Measurements from ENCODE around the gene PPP2R5E. TPM values are rescaled to one million over a fixed set of nuclear protein-coding genes. Genes with fewer than 3 reads are reported as not detected.

PPP2R5E gene
- total and polyA plus RNA-seq, 2 of the 8 experiments (the other 6 are each of a cell fraction or from before 2014, with no cell fraction given): 6.8 to 64.6 TPM

GRCh38 chr14:63459738-63460137 is 83.4 kb downstream of the PPP2R5E start:
- no peaks in the 10 kb centered on the region for H3K27me3 ChIP-seq (replicated peaks in 1 of 4; ENCODE audit: control insufficient read depth in 3 of 4, extremely low read depth in 1 of 4, insufficient read depth in 3 of 4, low read length in 3 of 4)
- peaks cover 10% of the 10 kb centered on the region for H3K79me1 ChIP-seq (ENCODE audit: low read depth, low read length)
- no peak overlapping the region for H2BK20ac ChIP-seq (ENCODE audit: low read length)
- H3K23ac ChIP-seq (ENCODE audit: insufficient read length): no peak overlapping the region
- no peak for TF ChIP-seq SRF (IDR thresholded peaks at IDR 0.05; ENCODE audit: low read depth, low read length)
- no peak for TF ChIP-seq RBBP5 (IDR thresholded peaks at IDR 0.05; ENCODE audit: borderline replicate concordance, low read depth, low read length)
- TF ChIP-seq YY1 (IDR thresholded peaks at IDR 0.05; ENCODE audit: low read depth, low read length): no peak
- TF ChIP-seq USF2 (IDR thresholded peaks at IDR 0.05; ENCODE audit: low read length): no peak
- no peak for TF ChIP-seq CHD2 (IDR thresholded peaks at IDR 0.05; ENCODE audit: low read length)
- TF ChIP-seq CTBP2 (IDR thresholded peaks at IDR 0.05; ENCODE audit: borderline replicate concordance, insufficient read depth, insufficient read length, low read length): no peak
- TF ChIP-seq POLR2AphosphoS5 (IDR thresholded peaks at IDR 0.05; ENCODE audit: low read depth, low read length): no peak
- TF ChIP-seq RAD21 (IDR thresholded peaks at IDR 0.05 in 1 of 2, conservative IDR thresholded peaks at IDR 0.05 in 1 of 2; ENCODE audit: low read depth in 2 of 2, low read length in 2 of 2): no peak
- H4K91ac ChIP-seq (replicated peaks; ENCODE audit: insufficient read length, low read length): no peak overlapping the region
- no peak overlapping the region for H3K18ac ChIP-seq (ENCODE audit: extremely low read depth, low read length)
- peaks cover 0 to 71% of the 10 kb centered on the region in 2 experiments; a peak in 3 of 4 replicates for H3K79me2 ChIP-seq (ENCODE audit: control insufficient read depth in 1 of 2, insufficient read depth in 2 of 2, low read length in 2 of 2)
- no peak overlapping the region for H4K5ac ChIP-seq (ENCODE audit: insufficient read length, low read depth, low read length)
- H3K27ac ChIP-seq (ENCODE audit: low read depth, low read length): no peak overlapping the region
- no peak overlapping the region for H2BK12ac ChIP-seq (ENCODE audit: low read depth, low read length)
- H3K56ac ChIP-seq (replicated peaks; ENCODE audit: insufficient read length, low read depth, low read length): peak overlapping the region; percentile 59
- no peak overlapping the region for H3K4ac ChIP-seq (replicated peaks; ENCODE audit: insufficient read length, low read depth, low read length)
- H2BK15ac ChIP-seq (ENCODE audit: low read length): no peak overlapping the region
- peaks cover 7 to 12% of the 10 kb centered on the region in 2 experiments for H4K20me1 ChIP-seq (replicated peaks in 1 of 2; ENCODE audit: control insufficient read depth in 1 of 2, insufficient read depth in 2 of 2, low read length in 2 of 2)
- no peak overlapping the region for H2BK120ac ChIP-seq (replicated peaks; ENCODE audit: low read depth, low read length)
- no peaks in the 10 kb centered on the region for H3K4me1 ChIP-seq (replicated peaks in 1 of 4; ENCODE audit: control insufficient read depth in 3 of 4, insufficient read depth in 4 of 4, low read length in 3 of 4)
- WGBS, 2 experiments (ENCODE audit: extremely low coverage in 1 of 2, insufficient coverage in 1 of 2, insufficient read length in 1 of 2, insufficient replicate concordance in 2 of 2, low coverage in 1 of 2, low lambda C conversion rate in 2 of 2, missing lambda C conversion rate in 1 of 2): 78% methylated on average over 6 of the region's 6 CpGs; no CpG with 5 or more reads in 1 of the 2 experiments
- FAIRE-seq (no peak), DNase-seq (ENCODE audit: low read depth in 1 of 2, low spot score in 2 of 2) (no peak)
- ChIA-PET CTCF (ENCODE audit: partially characterized antibody) (interaction anchor here (0.9 kb wide), 1 partner anchor 13 kb away, joined by 4 read pairs; no protein-coding TSS in a partner anchor), POLR2A (ENCODE audit: partially characterized antibody) (interaction anchor here (0.5 to 1.4 kb wide), 3 partner anchors 9 to 778 kb away, joined by 3 to 4 read pairs (median 4); no protein-coding TSS in a partner anchor)
- no peaks in the 10 kb centered on the region for H3K9me3 ChIP-seq (ENCODE audit: insufficient read depth in 2 of 2, low read depth in 1 of 2, low read length in 1 of 2)
- H4K8ac ChIP-seq (ENCODE audit: extremely low read depth, insufficient read depth, low read length): no peak overlapping the region
- no peak overlapping the region for H2AFZ ChIP-seq (ENCODE audit: low read length)
- no peak overlapping the region for H3K14ac ChIP-seq (ENCODE audit: insufficient read length)
- no peak overlapping the region for H3K4me2 ChIP-seq (ENCODE audit: insufficient read depth in 1 of 2, low read depth in 2 of 2, low read length in 2 of 2)
- H3K9ac ChIP-seq (replicated peaks in 1 of 4; ENCODE audit: extremely low read depth in 1 of 4, low read depth in 3 of 4, low read length in 3 of 4): no peak overlapping the region
- no peak overlapping the region for H3K4me3 ChIP-seq (ENCODE audit: extremely low read depth in 1 of 4, insufficient read depth in 2 of 4, low read depth in 3 of 4, low read length in 4 of 4)
- no peak overlapping the region for H2AK5ac ChIP-seq (ENCODE audit: low read depth, low read length)
- H2BK5ac ChIP-seq (ENCODE audit: low read depth, low read length): no peak overlapping the region
- no peaks in the 10 kb centered on the region; the same call in 1 of the 2 replicates for H3K23me2 ChIP-seq (ENCODE audit: low read depth, low read length)
- H3K36me3 ChIP-seq (ENCODE audit: control insufficient read depth in 2 of 4, insufficient read depth in 4 of 4, low read length in 3 of 4): no peaks in the 10 kb centered on the region; a peak in 1 of 8 replicates

All from H1 (cell line).